Epithelial cell of esophagus (primary cell): ENCODE measurements around the gene AUTS2.

Source experiments
- DNase-seq: peaks from one replicate; pipeline ENCODE4 v3.0.0; 2010; ENCODE audit warnings: low read depth
- H3K4me3 ChIP-seq: 2 replicates; pipeline ENCODE4 v1.5.1; 2011; ENCODE audit warnings: mild to moderate bottlenecking, low read length, control low read depth
- CTCF ChIP-seq: IDR thresholded peaks from 2 replicates; pipeline ENCODE4 v1.5.1; 2011; ENCODE audit warnings: low read depth, mild to moderate bottlenecking, low read length, control low read depth, inconsistent platforms; ENCODE audit not compliant: insufficient read depth; ENCODE audit errors: missing control alignments

AUTS2 gene

GRCh38 chr7:70142247-70142932, 544.1 kb downstream of the AUTS2 start:
- no peak for DNase-seq
- no peak for TF ChIP-seq CTCF
- no peak overlapping the region for H3K4me3 ChIP-seq

GRCh38 chr7:70143075-70144044, 545.1 kb downstream of the AUTS2 start:
- no peak for TF ChIP-seq CTCF
- no peak for DNase-seq

GRCh38 chr7:70148997-70149396, 550.7 kb downstream of the AUTS2 start:
- no peak for TF ChIP-seq CTCF
- H3K4me3 ChIP-seq, result no peak overlapping the region
- no peak for DNase-seq

More at GRCh38 chr7:70143075-70144044, 545.1 kb downstream of the AUTS2 start:
- H3K4me3 ChIP-seq, result no peak overlapping the region

GRCh38 chr7:70152313-70152712, 554.0 kb downstream of the AUTS2 start:
- DNase-seq, result no peak
- no peak overlapping the region for H3K4me3 ChIP-seq
- no peak for TF ChIP-seq CTCF

- no peak overlapping the region for H3K4me3 ChIP-seq
- no peak for DNase-seq
- TF ChIP-seq CTCF, result no peak
These were observed 555.7 kb downstream of the AUTS2 start for GRCh38 chr7:70153933-70154332.

GRCh38 chr7:70154521-70155180, 556.4 kb downstream of the AUTS2 start:
- no peak overlapping the region for H3K4me3 ChIP-seq
- no peak for TF ChIP-seq CTCF
- DNase-seq, result peak; percentile 13
